ENCODE data around the gene ALAD.
"Not testable (repeated sequence)": the region's sequence is repeated elsewhere in the genome, so short reads cannot be mapped to it uniquely, and the experiment has no call there.

The ALAD gene

DNA sequence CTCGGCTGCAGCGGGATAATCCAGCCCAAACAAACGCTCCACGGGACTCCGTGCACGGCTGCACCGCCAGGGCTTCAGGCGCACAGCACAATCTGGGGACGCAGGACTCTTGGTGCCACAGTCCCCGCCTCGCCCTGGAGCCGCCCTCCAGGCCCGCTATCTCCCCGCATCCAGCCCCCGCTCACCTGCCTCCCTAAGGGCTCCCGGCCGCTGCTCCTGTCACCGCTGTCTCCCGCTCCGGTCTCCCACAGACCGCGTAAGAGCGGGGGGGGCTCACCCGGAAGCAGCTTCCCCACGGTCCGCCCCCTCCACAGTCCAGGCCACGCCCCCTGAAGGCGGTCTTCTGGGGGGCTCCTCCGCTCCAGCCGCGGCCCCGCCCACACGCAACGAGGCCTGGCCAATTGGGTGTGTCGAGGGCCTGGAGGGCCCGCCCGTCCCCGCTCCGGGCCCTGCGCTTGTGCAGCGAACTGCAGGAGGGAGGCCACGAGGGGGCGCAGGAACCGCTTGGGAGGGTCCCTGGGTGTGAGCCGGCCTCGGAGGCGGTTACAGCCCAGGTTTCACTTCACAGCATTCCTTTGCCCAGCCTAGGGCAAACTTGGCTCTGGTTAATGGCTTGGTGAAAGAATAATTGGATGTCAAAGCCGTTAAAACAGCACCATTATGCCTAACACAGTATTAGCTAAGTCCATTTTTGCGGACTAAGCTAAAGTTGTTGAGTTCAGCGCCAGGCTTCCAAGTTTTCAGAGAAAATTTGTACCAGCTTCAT is at the start of gene ALAD:
Gene ALAD, minus strand, starts transcription at position 258 of the 766 bp plus-strand sequence. CDS start 7,725 bp downstream, outside the sequence.
- peak; percentile 99 for DNase-seq (ENCODE audit: low spot score)

DNA sequence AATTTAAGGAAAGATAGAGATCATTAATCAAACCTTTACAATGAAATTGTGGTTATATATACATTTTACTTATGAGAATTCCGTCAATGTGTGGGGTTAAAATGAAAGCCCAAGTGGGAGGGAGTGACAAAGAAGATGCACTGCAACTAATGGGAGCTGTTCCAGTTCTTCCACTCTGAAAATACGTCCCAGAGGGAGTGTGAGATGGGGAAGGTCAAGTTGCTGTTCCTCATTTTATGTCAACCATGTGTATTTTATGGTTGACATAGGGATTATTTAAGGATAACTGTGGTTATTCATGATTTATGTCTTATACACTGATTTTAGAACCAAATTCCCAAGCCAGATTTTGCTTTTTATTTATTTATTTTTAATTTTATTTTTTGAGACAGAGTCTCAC is 48.3 kb upstream of the ALAD start:
- DNase-seq (ENCODE audit: low spot score) = no peak

DNA sequence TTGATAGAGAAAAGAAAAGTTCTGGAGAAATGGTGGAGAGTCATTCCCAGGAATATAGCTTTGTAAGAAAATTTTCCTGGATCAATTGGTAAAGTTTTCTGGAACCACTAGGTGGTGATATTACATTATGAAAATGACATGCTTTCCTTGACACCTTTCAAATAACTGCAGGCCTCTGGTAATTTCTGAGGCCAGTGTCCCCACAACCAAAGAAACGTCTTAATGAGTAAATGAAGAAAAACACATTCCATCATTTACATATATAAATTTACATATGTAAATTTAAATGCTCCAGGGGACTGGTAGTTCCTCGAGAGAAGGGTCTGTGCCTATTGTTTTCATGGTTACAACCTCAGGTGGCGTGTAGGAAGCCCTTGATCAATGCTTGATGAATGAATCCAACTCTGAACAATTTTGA is 45.2 kb upstream of the ALAD start:
- DNase-seq (ENCODE audit: low spot score) = peak; percentile 27

DNA sequence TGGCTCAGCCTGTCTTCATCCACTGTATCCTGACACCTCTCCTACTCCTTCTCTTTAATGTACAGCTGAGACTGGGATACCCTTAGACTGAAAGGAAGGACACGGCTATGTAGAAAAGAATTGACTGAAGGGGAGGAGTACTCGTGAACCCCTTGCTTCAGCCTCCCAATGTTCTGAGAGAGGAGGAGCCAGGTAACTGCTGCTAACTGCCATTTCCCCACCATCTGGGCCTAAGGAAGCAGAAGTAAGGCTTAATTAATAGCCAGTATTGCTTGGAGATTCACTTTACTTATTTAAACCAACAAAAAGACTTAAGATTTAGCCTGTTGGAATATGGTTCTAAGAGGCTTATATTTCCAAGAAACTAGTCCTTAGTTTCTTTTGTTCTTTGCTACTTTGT is 43.7 kb upstream of the ALAD start:
- no peak for DNase-seq (ENCODE audit: low spot score)

DNA sequence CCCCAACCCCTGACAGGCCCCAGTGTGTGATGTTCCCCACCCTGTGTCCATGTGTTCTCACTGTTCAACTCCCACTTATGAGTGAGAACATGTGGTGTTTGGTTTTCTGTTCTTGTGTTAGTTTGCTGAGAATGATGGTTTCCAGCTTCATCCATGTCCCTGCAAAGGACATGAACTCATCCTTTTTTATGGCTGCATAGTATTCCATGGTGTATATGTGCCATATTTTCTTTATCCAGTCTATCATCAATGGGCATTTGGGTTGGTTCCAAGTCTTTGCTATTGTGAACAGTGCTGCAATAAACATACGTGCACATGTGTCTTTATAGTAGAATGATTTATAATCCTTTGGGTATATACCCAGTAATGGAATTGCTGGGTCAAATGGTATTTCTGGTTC is 36.6 kb upstream of the ALAD start:
- not testable (repeated sequence) for DNase-seq (ENCODE audit: low spot score)

DNA sequence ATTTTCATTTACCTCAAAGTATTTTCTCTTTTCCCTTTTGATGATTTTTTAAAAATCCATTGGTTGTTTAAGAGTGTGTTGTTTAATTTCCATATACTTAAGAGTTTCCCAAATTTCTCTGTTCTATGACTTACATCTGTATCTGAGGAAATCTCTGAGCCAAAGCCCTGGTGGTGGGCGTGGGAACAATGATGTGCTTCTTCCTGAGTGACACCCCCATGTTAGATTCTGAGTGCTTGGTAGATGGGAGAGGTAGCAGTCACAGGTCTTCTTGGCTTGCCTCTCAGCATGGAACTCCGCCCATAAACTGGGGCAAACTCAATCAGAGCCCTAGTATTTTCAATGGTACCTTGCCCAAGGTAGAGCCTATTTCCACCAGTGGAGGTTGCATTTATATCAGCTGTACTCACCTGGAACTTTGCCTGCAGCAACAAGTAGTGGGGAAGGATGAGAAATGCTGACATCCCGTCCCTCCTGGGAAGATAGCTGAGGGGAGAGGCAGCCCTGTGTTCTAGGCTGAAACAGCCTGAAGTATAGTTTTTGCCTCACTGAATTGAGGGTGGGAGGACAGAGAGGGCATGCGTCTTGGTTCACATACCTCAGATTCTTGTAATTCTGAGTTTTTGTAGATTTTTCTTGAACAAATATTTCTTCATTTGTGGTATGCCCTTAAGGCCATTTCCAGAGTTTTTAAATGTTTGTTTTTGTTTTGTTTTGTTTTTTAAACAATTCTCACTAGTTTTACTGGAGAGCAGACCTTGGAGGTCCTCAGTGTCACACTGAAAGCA is 35.8 kb upstream of the ALAD start:
- DNase-seq (ENCODE audit: low spot score) = no peak

DNA sequence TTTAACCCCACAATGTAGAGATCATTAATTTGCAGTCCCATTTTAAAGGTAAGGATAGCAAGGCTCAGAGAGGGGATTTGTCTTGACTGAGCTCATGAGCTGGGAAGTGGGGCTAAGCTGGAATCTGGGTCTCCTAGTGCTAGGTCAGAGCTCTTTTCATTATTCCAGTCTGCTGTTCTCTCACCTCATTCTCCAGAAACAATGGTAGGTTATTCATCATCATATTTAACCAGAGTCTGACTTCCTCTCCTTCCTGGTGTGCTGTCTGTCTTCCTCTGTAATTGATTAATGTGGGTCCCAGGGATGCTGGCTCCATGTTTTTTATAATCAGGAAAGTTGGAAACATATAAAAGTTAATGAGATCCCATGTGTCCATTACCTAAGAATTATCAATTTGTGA is 30.1 kb upstream of the ALAD start:
- no peak for DNase-seq (ENCODE audit: low spot score)

DNA sequence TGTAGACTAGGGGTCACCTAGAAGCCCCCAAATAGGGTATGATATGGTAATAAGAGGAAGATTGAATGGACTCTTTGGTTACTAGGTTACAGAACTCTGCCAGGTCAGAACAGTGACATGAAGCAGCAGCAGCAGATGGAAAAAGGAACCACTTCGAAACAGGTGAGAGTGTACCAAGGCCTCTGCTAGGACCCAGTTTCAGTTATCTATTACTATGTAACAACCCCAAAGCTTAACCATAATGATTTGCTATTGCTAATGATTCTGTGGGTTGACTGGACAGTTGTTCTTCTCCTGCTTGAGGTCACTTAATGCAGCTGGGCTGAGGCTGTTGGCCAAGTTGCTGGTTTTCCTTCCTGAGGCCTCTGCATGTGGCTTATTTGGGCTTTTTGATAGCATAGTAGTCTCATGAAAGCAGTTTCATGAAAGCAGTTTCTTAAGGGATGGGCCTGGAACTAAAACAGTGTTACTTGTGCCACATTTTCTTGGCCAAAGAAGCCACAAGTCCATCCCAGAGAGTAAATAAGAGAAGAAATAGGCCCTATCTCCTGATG is 27.1 kb upstream of the ALAD start:
- no peak for DNase-seq (ENCODE audit: low spot score)

DNA sequence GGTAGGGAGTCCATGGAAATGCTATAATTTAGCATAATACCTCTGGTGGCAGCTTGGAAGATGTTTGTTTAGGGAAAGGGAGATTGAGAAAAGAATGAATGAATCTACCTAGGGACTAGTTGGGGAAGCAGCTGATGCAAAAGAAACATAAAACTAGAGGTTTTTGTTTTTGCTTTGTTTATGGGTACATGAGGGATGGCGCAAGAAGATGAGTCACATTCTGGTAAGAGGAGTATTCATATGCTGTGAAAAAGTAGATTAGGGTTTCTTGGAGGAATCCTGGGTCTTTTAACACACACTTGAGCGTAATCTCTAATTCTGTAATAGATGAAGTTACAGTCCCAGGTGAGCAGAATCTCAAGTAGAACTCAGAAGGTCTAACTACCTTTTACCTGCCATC is 26.5 kb upstream of the ALAD start:
- DNase-seq (ENCODE audit: low spot score) = no peak

DNA sequence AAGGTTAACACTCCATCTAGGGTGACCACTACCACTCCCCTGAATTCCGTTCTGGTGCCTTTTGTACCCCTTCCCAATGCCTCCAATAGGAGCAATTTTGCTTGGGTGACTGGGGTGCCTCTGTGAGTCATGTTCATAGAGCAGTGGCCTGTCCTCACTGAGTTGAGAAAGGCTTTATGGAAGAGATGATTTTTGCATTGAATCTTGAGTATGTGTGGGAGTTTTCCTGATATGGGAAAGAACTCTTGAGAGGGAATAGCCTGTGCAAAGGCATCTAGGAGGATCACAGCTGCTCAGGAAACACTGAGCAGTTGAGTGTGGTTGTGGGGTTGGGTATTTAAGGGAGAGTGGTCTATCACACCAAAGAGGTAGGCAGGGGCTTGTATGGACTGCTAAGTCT is 25.6 kb upstream of the ALAD start:
- no peak for DNase-seq (ENCODE audit: low spot score)

DNA sequence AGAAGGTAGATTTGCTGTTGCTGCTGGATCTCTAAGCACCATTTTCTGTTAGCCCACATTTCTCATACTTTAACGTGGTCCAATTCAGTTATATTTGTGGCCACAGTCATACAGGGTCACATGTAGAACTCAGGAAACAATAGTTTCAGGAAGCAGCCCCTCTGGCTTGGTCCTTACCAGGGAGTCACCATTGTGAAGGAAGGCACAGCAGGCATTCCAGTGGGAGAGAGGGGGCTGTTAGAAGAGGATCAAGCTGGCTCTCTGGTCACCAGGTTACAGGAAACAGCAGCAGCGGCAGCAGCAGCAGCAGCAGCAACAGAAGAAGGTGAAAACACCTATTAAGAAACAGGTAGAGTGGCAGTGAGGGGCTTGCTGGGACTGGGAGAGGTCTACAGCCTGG is 24.0 kb upstream of the ALAD start:
- DNase-seq (ENCODE audit: low spot score) = no peak

DNA sequence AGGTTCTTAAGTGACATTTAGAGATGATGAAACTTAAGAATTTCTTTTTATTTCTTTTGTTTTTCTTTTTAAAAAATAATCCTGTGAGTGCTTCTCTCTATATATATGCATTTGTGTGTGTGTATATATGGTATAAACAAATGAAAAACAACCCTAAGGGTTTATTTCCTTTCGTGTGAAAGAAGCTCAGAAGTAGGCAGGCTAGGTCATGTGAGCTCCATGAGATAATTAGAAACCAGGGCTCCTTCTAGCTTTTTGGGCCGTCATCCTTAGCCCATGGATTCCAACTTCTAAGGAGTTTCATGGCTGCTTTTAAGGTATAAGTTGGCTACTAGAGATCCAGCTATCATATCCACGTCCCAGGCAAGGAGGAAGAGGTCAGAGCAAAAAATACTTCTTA is 20.6 kb upstream of the ALAD start:
- no peak for DNase-seq (ENCODE audit: low spot score)

GRCh38 chr9:113417370-113417769 is 16.3 kb upstream of the ALAD start:
- DNase-seq (ENCODE audit: low spot score) = no peak

DNA sequence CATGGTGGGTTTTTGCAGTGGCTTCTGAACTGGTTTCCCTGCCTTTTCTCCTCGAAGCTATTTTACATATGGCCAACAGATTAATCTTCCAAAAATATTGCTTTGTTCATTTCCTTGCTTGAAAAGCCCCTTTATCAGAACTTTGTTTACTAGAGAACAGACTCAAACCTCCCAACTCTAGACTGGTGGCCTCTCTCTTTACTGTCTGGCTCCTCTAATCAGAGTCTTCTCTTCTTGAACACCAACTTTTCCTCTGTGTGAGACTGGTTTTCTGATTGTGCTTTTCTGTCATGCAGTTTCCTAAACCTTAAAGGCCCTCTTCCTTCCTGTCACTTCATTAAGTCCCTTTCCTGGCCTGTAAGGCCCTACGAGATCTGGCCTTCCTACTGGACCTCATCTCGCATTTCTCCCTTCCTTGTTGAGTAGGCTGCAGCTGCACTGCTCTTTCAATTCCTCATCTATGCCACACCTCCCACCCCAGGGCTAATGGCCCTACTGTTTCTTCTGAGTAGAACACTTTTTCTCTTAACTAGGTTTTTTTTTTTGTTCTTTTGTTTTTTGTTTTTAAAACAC is 15.2 kb upstream of the ALAD start:
- DNase-seq (ENCODE audit: low spot score) = no peak

GRCh38 chr9:113410207-113410864 is 9.3 kb upstream of the ALAD start, which contains the start of the genes C9orf43 and POLE3:
Gene C9orf43, plus strand, starts transcription at chr9:113410747. Its CDS starts 2,747 bp downstream, at chr9:113413494.
Gene POLE3, minus strand, starts transcription at chr9:113410675. Its CDS starts 382 bp downstream, at chr9:113410293.
- DNase-seq (ENCODE audit: low spot score) = peak; percentile 96

DNA sequence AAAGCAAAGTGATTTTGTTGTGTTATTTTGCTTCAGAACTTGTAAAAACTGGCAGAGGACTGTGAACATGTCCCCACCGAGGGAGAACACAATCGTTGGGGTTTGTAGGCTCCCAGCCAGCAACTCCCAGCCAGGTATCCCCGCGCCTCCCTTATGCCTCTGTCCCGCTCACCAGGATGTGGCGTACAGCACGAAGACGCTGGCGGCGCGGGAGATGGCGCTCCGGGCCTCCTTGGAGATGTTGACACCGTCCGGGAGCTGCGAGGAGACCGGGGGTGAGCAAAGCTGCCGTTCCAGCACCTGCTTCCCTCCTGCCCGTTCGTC is 8.8 kb upstream of the ALAD start:
- no peak for DNase-seq (ENCODE audit: low spot score)

DNA sequence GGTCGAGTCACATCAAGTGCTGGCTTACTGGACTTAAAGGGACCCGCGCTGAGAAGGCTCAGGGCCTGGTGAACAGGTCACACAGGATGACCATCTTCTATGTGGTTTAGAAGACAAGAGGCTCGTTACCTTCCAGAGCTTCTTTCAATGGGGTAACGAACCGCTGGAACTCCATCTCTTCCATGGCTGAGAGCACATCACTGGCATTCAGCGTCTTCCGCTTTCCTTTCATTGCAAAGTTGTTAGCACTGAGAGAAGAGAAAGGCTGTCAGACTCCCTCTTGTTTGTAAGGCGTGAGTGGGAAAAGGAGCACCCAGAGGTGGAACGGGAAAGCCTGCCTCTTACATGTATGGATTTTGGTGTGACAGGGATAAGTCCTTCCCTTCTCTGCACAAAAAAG is 8.4 kb upstream of the ALAD start:
- no peak for DNase-seq (ENCODE audit: low spot score)

DNA sequence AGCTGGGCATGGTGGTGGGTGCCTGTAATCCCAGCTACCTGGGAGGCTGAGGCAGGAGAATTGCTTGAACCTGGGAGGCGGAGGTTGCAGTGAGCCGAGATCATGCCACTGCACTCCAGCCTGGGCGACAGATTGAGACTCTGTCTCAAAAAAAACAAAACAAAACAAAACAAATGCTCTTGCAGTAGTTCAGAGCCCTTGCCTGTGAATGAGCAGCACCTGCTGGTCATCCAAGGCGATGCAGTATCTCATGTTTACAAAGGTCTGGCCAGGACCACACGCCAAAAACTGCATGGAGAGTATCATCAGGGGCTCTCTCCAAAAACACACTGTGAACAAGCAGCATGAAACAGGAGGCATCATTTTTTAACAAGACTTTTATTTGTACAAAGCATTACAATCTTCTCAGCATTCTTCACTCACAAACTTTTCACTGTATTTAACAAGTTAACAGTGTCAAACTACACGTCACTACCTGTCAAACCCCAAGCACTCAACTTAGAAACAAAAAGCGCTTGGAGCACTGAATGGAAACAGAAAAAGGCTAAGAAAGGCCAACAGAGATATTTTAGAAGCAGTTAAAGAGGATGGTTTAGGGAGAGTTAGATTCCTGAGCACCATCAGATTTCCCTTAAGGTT is 5.9 kb upstream of the ALAD start:
- peak; percentile 64 for DNase-seq (ENCODE audit: low spot score)

DNA sequence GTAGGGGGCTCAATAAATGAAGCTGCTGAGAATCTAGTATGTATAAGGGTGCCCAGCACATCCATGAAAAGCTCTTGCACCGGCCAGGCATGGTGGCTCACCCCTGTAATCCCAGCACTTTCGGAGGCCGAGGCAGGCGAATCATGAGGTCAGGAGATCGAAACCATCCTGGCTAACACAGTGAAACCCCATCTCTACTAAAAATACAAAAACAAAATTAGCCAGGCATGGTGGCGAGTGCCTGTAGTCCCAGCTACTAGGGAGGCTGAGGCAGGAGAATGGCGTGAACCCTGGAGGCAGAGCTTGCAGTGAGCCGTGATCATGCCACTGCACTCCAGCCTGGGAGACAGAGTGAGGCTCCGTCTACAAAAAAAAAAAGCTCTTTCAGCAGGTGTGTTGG is 5.3 kb upstream of the ALAD start:
- not testable (repeated sequence) for DNase-seq (ENCODE audit: low spot score)

GRCh38 chr9:113403646-113404045 is 2.6 kb upstream of the ALAD start:
- no peak for DNase-seq (ENCODE audit: low spot score)

DNA sequence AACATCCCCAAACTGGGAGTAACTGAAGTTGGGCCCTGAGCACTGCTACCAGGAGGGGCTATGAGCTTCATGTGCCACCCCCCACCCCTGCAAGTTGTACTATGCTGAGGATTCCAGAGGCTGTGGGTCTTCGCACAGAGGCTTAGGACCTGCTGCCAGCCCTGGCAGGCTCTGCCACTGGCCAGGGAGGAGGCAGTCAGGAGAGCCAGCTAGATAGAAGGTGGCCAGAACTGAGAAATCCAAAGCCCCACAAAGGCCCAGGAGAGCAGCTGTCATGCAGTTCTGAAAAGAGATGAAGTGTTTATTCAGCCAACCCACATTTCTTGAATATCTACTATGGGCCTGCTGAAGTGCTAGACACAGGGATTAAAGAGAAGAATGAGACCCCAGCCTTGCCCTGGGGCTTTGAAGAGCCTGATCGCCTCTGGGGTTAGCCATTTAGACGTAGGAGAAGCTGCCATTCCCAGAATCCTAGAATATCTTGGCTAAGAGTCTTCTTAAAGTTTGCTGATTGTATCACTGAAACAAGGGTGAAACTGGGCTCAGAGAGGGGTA is 1.4 kb downstream of the ALAD start:
- no peak for DNase-seq (ENCODE audit: low spot score)

Data from activated CD4-positive, alpha-beta T cell treated with anti-CD3 and anti-CD28 coated beads, Interleukin-2, Interleukin-4, amounts not matched to agents 100 ng/mL and 50 ng/mL, durations not matched to agents 16 hours and 8 hours (primary cell).